ENCODE measurements around the gene DGCR2. TPM values are rescaled to one million over a fixed set of nuclear protein-coding genes. Genes with fewer than 3 reads are reported as not detected.
"Not testable (repeated sequence)": the region's sequence is repeated elsewhere in the genome, so short reads cannot be mapped to it uniquely, and the experiment has no call there.

Gene DGCR2
- total RNA-seq, 4 donors from 2014 or later: 42.5 to 75.2 (median 50.8) TPM

- TF ChIP-seq POLR2A (IDR thresholded peaks at IDR 0.05): no peak
- no peak for TF ChIP-seq CTCF (IDR thresholded peaks at IDR 0.05)
- intact Hi-C loops (cut with DNase I): no loop called here
- Histone ChIP-seq H3K4me3 (no peak overlapping the region), H3K36me3 (no peaks in the 10 kb centered on the region), H3K4me1 (no peaks in the 10 kb centered on the region), H3K27ac (no peak overlapping the region), H3K9me3 (no peaks in the 10 kb centered on the region), H3K27me3 (peaks cover 0 to 41% (median 0%) of the 10 kb centered on the region in 4 donors)
- no peak for DNase-seq
- 69 to 73% methylated on average over 5 of the region's 5 CpGs for WGBS, 2 donors
Measured at GRCh38 chr22:19012308-19012986, 109.8 kb downstream of the DGCR2 start.

- H3K27ac ChIP-seq; H3K4me1 ChIP-seq; intact Hi-C loops (cut with DNase I); H3K36me3 ChIP-seq; DNase-seq; H3K4me3 ChIP-seq; H3K9me3 ChIP-seq: not testable (repeated sequence)
- 77% methylated on average over 8 to 9 of the region's 9 CpGs for WGBS, 2 donors
- H3K27me3 ChIP-seq: peaks cover 0 to 40% (median 0%) of the 10 kb centered on the region in 4 donors
Measured at GRCh38 chr22:19011611-19012010, 110.6 kb downstream of the DGCR2 start.

- no peak for DNase-seq
- Histone ChIP-seq H3K4me3 (no peak overlapping the region), H3K27me3 (peaks cover 0 to 40% (median 0%) of the 10 kb centered on the region in 4 donors), H3K4me1 (no peaks in the 10 kb centered on the region), H3K27ac (no peak overlapping the region), H3K36me3 (no peaks in the 10 kb centered on the region), H3K9me3 (no peaks in the 10 kb centered on the region)
- TF ChIP-seq POLR2A (IDR thresholded peaks at IDR 0.05): no peak
- no peak for TF ChIP-seq CTCF (IDR thresholded peaks at IDR 0.05)
- intact Hi-C loops (cut with DNase I): no loop called here
- 34% methylated on average over 2 of the region's 2 CpGs for WGBS, 2 donors
Measured at GRCh38 chr22:19011075-19011474, 111.1 kb downstream of the DGCR2 start.

GRCh38 chr22:19005905-19006304 is 116.3 kb downstream of the DGCR2 start:
- TF ChIP-seq POLR2A (IDR thresholded peaks at IDR 0.05) (no peak), CTCF (IDR thresholded peaks at IDR 0.05) (no peak)
- intact Hi-C loops (cut with DNase I): no loop called here
- Histone ChIP-seq H3K36me3 (no peaks in the 10 kb centered on the region), H3K9me3 (no peaks in the 10 kb centered on the region), H3K4me1 (no peaks in the 10 kb centered on the region), H3K4me3 (no peak overlapping the region), H3K27ac (no peak overlapping the region), H3K27me3 (peaks cover 0 to 80% (median 0%) of the 10 kb centered on the region in 4 donors)
- DNase-seq: no peak
- WGBS, 2 donors: 80 to 88% methylated on average over 3 of the region's 3 CpGs

- WGBS, 2 donors: 76 to 82% methylated on average over 4 of the region's 4 CpGs
- H3K36me3 ChIP-seq: no peaks in the 10 kb centered on the region
- intact Hi-C loops (cut with DNase I): no loop called here
- peaks cover 0 to 80% (median 0%) of the 10 kb centered on the region in 4 donors for H3K27me3 ChIP-seq
- no peaks in the 10 kb centered on the region for H3K9me3 ChIP-seq
- no peak for DNase-seq
- H3K4me1 ChIP-seq: no peaks in the 10 kb centered on the region
- no peak overlapping the region for H3K4me3 ChIP-seq
- H3K27ac ChIP-seq: no peak overlapping the region
- TF ChIP-seq POLR2A (IDR thresholded peaks at IDR 0.05): no peak
- no peak for TF ChIP-seq CTCF (IDR thresholded peaks at IDR 0.05)
Measured at GRCh38 chr22:19004471-19004870, 117.7 kb downstream of the DGCR2 start.

GRCh38 chr22:19003508-19003907 is 118.7 kb downstream of the DGCR2 start:
- no peak for TF ChIP-seq CTCF (IDR thresholded peaks at IDR 0.05)
- no peak for TF ChIP-seq POLR2A (IDR thresholded peaks at IDR 0.05)
- no peak for DNase-seq
- Histone ChIP-seq H3K9me3 (no peaks in the 10 kb centered on the region), H3K4me3 (no peak overlapping the region), H3K27me3 (peaks cover 0 to 86% (median 0%) of the 10 kb centered on the region in 4 donors), H3K4me1 (no peaks in the 10 kb centered on the region), H3K36me3 (no peaks in the 10 kb centered on the region), H3K27ac (no peak overlapping the region)
- intact Hi-C loops (cut with DNase I): no loop called here

Data from esophagus squamous epithelium (tissue), 5 donors.